Panc1 (cell line): ENCODE results near the gene SLC24A4.

ENCODE experiments used
- CTCF ChIP-seq: fragments of 450-650 bp; IDR thresholded peaks from 2 replicates; pipeline ENCODE4 v1.5.1; 2017; ENCODE audit warnings: mild to moderate bottlenecking
- POLR2AphosphoS5 ChIP-seq: IDR thresholded peaks from 2 replicates; pipeline ENCODE4 v1.6.1; 2012; ENCODE audit warnings: mild to moderate bottlenecking, low read depth, low read length, moderate library complexity
- REST ChIP-seq, 2 experiments: IDR thresholded peaks; 2 replicates each; pipeline ENCODE4 v1.6.1; 2011 to 2012; ENCODE audit warnings: low read depth in 2 of 2, control low read depth in 1 of 2, low read length in 1 of 2, mild to moderate bottlenecking in 1 of 2, moderate library complexity in 1 of 2; ENCODE audit not compliant: insufficient read depth in 1 of 2
- SIN3A ChIP-seq: IDR thresholded peaks from 2 replicates; pipeline ENCODE4 v1.6.1; 2012; ENCODE audit warnings: low read depth, mild to moderate bottlenecking, low read length, moderate library complexity, borderline replicate concordance; ENCODE audit not compliant: insufficient read depth
- TCF7L2 ChIP-seq: IDR thresholded peaks from 2 replicates; pipeline ENCODE4 v1.6.1; 2011; ENCODE audit warnings: mild to moderate bottlenecking, low read depth, low read length, inconsistent platforms

GRCh38 chr14:92462568-92462967 lies 139.6 kb downstream of the SLC24A4 start:
- TF ChIP-seq CTCF (no peak), POLR2AphosphoS5 (no peak), SIN3A (no peak), TCF7L2 (no peak), REST (IDR thresholded peaks at IDR 0.05; ENCODE audit: insufficient read depth in 1 of 2, low read depth in 2 of 2, low read length in 1 of 2) (no peak)
